Fibroblast of skin of abdomen (primary cell): Measurements from ENCODE around the gene CACFD1.

ENCODE experiments used
- DNase-seq: peaks from one replicate; pipeline ENCODE4 v3.0.0-alpha.2; 2013

CACFD1 gene

GRCh38 chr9:133518706-133519449 lies 59.1 kb downstream of the CACFD1 start:
- no peak for DNase-seq

GRCh38 chr9:133519693-133520092 lies 59.9 kb downstream of the CACFD1 start:
- no peak for DNase-seq

DNA sequence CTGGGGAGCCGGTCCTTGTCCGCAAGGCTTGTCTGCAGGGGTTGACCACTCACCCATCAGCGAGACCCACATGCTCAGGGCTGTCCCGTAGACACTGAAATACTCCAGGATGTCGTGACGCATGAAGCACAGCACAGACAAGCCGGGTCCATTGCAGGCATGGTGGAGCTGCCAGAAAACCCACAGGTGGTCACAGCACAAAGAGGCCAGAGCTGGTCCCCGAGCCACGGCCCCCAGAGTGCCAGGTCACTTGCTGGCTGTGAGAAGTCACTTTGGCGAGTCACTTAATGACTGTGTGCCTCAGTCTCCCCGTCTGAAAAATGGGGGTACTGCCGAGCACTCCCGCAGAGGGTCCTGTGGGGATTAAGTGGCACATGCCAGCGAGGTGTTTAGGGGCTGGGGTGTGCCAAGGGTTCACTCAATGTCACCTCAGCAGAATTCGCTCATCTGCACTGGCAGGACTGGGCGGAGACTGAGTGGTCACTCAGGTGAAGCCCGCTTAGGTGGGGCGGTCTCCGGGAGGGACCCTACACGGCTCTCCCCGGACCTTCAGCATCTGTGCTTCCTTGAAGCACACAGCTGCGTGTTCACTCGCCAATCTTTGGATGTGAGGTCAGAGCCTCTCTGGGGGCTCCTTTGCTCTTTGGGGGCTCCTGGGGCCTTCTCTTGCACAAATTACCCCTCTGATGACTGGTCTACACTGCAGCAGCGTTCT lies 60.5 kb downstream of the CACFD1 start:
- no peak for DNase-seq
